G401 (cell line): Measurements from ENCODE around the gene DNAJC21. TPM values are rescaled to one million over a fixed set of nuclear protein-coding genes. Genes with fewer than 3 reads are reported as not detected.
A peak's percentile ranks its signal among the peaks of the same experiment; 100 is the strongest.

Experiments used
- DNase-seq: peaks from one replicate; pipeline ENCODE4 v3.0.0-alpha.2; 2015; ENCODE audit warnings: low spot score
- in situ Hi-C: cut with HindIII; loops from 2 replicates; pipeline ENCODE4 v1.10.0; 2016; ENCODE audit warnings: low sequenced_read_pairs, mixed read lengths
- total RNA-seq: library from RNA; depleted of rRNA; stranded (reverse); fragments of >200 nt; shearing (Covaris generic); gene quantifications from 2 replicates; pipeline ENCODE4 v1.2.3, GENCODE V29; 2014; rRNA removed

Gene DNAJC21
- 10.1 and 16.3 TPM in 2 replicates for total RNA-seq

DNA sequence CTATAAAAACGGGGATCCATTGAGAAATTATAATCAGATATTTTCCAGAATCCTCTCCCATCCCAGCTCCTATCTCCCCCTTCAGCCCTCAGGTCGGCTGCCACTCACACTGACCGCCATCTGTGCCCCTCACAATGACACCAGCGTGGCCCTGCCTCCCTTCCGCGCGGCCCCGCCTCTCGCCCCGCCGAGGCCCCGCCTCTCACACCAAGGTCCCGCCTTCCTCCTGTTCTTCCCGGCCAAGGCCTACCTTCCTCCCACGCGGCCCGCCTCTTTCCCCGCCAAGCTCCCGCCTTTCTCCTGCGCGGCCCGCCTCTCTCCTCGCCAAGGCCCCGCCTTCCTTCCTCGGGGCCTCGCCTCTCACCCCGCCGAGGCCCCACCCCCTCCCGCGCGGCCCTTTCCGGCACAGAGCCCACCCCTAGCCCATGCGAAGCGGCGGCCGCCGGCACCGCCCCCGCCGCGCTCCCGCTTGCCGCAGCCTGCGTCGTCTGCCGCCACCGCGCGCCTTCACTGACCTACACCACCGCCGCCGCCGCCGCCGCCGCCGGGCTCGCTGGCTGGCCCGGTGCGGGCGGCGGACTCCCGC is at the start of gene DNAJC21:
Gene DNAJC21 (plus strand): TSS at position 426 of the 586 bp plus-strand sequence. CDS start 261 bp downstream, outside the sequence.
- in situ Hi-C loops = no loop called here
- peak; percentile 99 for DNase-seq

DNA sequence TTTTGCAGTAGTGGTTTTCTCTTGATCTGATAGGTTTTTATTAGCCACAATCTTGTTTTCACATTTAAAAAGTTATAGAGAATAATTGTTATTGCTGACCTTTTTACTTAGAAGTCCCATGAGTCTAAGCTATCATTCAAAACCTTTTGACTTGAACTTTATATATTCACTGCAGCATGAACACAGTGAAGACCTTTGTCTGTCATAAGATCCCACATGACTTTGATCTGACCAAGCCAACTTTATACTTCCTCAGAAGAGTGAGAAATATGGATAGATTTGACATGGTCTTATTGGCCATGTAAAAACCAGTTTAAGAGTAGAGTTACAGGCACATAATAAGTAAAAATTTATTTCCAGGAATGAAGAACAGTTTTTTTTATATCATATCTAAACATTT is 48.1 kb upstream of the DNAJC21 start:
- DNase-seq = no peak
- in situ Hi-C loops = no loop called here

DNA sequence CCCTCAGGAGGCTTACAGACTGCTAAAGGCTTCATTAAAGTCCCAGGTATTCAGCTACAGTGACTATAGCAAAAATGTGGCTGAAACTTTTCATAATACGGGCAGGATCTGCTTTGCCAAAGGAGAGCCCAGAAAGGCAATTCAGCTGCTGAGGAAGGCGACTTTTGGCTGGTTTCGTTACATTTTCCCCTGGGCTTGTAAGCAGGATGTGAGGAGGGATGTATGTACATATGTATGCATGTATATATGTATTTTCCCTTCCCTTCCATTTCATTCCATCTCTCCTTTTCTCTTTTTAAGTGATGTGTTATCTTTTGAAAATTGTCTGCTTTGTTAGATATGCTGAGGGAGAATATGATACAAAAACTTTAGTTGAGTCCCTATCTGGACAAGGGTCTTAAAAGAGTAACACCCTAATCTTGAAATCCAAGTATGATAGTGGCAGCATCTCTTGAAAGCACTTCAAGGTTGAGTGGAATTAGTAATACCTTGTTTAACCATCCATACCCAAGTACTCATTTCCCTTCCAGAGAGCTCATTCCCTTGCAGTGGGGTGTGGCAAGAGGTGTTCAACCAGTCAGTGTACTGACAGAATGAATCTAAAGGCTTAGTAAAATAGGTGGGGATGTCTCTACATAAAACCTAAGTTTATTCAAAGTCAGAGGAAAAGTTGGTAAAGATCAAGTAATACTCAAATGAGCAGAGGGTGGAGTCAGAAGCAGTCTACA is 42.8 kb upstream of the DNAJC21 start:
- in situ Hi-C loops = no loop called here
- no peak for DNase-seq

DNA sequence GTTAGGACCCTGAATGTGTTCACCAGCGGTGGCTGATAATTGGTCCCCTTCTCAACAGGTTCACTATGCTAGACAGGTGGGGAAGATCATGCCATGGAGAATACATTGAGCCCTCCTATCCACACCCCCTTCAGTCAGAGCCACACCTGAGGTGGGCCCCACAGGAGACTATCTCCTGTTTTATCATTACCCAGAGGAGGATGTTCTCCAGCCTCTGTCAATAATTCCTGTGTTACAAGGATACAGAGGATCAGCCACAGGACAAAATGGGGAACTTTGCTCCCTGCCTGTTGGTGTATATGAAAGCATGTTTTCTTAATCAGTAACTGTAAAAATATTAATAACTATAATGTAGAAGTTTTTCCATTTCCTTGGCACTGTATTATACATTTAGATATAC is 40.0 kb upstream of the DNAJC21 start:
- in situ Hi-C loops = no loop called here
- no peak for DNase-seq

DNA sequence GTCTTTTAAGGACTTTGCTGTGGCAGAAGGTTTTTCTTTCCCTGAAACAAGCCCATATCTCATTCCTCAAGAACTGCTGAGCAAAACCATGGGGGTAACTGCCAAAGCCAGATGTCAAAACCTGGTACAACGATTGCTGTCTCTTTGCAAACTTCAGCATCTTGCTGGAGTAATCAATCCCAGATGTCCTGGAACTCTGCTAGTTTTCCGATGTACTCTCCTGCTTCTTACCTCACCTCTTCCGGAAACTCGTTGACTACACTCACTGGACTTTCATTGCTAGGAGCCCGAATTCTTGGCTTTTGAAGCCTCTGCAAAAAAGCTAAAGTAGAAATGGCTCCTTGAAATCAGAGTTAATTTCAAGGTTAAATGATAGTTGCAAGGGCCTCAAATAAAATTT is 37.4 kb upstream of the DNAJC21 start:
- DNase-seq = no peak
- in situ Hi-C loops = no loop called here

DNA sequence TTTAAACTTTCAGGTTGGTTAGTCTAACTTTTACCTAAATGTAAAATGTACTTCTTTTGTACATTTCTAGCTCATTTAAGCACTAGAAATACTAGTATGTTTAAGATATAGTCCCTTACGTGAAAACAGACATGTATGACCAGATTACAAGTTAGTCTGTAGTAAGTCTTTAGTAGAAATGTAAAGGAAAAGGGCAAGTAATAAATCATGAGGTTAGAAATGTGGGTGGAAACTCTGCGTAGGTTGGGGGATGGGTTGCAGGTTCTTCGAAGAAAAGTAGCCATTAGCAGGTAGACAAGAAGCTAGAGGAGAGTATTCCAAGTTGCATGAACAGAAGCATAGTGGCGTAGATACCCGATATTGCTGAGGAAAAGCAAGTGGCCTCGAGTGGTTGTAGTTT is 36.9 kb upstream of the DNAJC21 start:
- DNase-seq = no peak
- in situ Hi-C loops = no loop called here

DNA sequence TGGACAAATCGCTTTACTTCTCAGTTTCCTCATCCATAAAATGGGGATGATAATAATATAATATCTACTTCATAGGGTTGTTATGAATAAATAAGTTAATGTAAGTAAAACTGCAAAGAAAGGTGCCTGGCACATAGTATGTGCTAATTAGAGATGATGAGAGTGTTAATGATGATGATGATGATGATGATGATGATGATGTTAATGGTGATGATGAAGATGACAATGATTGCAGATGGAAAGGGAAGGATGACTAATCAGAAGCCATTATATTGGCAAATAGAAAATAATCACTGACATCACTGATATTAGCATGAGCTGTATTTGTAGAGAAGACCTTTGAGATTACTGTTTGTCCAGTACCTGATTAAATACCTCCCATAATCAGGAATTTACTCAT is 34.6 kb upstream of the DNAJC21 start:
- DNase-seq = no peak
- in situ Hi-C loops = no loop called here

DNA sequence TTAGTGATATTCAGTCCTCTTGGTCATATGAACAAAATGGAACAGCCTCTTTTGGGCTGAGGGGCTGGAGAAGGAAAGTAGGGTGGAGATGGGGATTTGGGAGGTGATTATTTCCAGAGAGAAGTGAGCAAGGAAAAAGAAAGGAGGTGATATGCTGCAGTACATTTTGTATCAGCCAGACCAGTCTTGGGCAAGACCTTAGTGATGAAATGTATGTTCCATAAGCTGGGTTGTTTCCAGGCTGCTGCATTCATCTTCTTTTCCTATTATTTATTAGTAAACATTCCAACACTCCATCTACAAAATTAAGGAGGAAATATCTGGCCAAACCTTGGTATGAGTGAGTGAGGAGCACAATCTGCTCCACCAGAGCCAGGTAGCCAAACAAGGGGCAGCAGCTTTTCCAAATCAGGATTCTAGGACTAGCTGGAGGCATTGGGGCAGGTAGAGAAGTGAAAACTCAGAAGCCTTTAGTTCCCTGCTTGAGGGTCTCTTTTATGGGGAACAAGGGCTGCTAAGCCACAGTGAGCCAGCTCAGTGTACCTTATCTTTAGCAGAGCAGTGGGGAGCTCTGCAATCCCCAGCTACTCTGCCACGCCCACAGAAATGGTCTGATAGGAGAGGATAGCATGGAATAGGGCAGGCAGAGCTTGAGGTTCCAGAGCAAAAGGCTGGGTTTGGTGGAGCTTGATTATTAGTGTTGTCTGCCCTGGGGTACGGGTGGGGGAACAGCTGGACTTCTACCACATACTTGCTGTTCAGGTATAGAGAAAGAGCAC is 33.5 kb upstream of the DNAJC21 start:
- DNase-seq = no peak
- in situ Hi-C loops = no loop called here

DNA sequence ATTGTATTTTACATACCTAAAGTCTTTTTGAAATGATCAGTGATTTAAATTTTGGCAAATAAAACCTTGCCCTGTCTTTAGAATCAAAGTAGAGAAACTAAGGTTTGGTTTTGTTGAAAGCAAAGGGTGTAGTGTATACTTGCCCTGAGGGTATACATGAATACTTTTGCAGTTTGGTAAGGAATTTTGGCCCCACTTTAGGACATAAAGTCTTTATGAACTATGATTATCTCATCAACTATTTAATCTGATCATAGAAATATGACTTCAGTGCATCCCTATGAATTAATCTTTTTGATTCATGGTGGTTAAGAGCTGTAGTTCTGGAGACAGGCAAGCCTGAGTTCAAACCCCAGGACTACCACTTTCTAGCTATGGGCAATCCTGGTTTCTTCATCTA is 31.7 kb upstream of the DNAJC21 start:
- no peak for DNase-seq
- in situ Hi-C loops = no loop called here

DNA sequence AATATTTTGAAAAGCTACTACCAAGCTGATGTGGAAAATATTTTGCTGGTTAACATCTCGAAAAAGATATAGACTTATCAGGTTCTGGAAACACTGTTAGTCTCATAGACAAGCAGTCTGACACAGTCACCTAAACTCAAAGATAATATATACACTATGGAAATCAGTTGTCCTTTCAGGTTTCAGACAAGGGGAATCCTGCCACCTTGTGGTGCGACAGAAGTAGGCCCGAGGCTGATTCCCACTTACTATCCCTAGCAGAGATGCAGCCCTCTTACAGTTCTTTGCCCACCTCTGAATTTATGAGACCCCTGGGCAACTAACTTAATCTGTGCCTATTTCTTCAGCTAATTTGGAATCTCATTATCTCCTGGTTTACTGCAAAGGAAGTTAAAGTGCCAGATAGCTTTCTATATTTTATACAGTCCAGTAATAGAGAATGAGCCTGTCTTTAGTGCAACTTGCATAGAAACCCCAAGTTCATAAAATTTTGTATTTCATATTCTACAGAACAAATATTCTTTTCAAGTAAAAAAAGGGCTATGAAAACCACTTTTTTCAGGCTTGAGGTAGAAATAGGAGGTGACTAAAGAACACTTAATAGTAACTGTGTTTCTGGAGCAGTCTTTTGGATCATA is 31.0 kb upstream of the DNAJC21 start:
- DNase-seq = peak; percentile 78
- in situ Hi-C loops = no loop called here

DNA sequence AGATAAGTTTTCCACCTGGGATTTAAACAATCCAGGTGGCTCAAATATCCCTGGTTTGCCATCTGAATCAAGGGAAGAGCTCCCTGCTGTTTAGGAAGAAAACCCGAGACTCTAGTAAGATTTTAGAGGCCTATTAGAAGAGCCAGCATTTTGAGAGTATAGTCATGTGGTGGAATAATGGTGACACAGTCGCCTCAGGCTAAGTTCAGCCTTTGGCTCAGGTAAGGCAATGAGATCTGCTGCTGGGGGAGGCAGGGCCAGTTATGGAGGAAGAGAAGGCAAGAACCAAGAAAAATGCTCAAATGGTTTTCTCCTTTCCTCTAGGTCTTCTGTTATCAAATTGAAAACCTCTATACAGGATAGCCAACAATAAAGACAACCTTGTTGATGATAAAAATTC is 30.3 kb upstream of the DNAJC21 start:
- in situ Hi-C loops = no loop called here

DNA sequence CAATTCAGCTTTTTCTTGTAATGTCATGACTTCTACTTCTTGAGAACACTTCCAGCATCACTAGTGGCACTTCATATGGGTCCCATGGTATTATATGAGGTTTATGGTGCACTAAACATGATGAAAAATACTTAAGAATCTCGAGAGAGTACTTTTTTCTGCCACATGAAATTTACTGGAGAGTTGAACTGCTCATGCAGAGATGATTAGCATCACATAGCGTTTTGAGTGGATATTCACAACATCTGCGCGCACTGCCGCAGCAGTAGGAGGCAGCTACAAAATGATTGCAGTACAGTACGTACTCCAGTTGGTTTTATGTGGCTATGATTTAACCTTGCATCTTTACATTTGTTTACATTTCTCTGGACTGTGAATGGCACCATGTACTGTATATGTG is 28.7 kb upstream of the DNAJC21 start:
- in situ Hi-C loops = no loop called here
- DNase-seq = no peak

More for the DNA sequence above, 30.3 kb upstream of the DNAJC21 start:
- no peak for DNase-seq

DNA sequence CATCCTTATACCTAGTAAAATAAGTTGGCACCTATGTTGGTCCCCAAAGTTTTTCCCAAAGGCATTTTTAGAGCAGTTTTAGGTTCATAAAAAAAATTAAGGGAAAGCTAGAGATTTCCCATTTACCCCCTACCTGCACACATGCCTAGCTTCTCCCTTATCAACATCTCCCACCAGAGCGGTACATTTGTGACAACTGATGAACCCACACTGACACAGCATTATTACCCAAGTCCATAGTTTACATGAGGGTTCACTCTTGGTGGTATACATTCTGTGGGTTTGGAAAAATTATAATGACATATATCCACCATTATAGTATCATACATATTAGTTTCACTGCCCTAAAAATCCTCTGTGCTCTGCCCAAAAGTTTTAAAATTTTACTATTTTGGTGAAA is 26.1 kb upstream of the DNAJC21 start:
- DNase-seq = no peak
- in situ Hi-C loops = no loop called here

DNA sequence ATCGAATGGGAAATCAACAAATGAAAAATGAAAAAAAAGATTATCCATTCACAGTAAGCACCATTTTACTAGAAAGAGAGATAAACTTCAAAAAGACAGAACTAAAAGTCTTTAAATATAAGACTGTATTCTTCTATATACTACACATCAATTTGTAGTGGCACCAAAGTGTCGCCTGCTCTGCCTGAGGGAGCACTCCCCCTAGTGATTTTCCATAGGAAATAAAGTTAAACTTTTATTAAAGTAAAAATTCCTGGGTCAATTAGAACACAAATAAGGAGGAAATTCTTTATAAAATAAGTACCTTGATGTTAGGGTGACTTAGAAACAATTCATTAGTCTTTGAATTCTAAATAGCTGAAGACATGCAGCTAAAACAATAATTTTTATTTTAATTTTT is 23.8 kb upstream of the DNAJC21 start:
- no peak for DNase-seq
- in situ Hi-C loops = no loop called here

DNA sequence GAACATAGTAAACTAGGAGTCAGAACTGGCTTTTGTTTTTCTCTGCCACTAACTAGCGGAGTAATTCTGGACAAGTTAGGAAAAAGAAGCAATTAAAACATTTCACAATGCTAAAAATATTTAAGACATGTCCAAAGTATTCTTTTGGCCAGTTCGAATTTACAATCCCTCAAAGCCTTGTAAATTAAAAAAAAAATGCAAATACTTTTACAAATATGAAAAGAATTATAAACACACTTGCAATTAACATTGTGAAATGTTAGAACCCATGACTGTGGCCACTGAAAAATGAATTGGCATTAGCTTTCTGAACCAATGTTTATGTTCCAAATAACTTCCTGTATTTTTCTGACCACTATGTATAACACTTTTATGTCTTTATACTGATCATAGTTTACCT is 16.3 kb upstream of the DNAJC21 start:
- in situ Hi-C loops = no loop called here
- no peak for DNase-seq

DNA sequence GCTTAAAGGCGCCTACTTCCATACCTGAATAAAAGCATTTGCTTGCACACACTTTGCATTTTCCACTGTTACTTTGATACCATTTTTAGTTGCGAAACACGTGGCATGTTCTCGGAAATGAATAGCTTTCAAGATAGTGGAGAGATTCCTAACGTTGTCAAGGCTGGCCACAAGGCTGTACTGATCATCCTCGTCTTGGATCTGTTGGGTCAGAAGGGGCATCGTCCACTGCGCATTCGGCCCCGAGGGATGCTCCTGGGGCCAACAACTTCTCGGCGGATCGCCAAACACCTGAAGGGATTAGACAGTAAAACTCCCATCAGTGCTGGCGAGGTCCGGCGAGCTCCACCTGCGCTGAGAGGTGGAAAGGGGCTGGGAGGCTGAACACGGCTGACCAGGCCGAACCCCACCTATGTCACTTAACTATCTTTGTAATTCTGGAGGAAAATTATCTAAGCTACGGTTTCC is 14.7 kb upstream of the DNAJC21 start:
- in situ Hi-C loops = no loop called here
- no peak for DNase-seq

DNA sequence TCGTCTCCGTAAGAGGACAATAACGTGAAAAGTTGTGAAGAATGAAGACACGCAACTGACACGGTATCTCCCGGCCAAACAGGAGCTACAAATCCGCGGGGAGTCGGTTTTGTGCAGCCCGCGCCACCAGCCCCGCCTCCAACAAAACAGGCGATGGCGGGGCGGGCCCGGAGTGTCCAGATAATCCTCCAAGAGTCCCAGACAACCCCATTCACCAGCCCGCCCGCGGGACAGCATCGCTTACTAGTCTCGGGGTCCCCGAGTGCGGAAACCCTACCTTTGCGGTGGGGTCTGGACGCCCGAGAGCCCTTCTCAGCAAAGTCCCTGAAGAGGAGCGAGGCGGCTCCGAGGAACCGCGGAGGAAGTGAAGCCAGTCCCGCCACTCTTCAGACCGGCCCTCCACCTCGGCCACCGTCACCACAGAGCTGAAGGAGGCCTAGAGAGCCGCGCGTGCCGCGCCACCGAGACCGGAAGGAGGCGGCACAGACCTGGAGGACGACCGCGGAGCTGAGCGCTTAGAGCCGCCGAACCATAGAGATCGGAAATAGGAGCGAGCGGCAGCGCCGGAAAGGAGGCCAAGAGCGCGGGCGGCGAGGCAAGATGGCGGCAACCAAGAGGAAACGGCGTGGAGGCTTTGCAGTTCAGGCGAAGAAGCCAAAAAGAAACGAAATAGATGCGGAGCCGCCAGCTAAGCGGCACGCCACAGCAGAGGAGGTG is 14.1 kb upstream of the DNAJC21 start, which contains the start of the genes BRIX1 and RAD1:
Gene BRIX1 (plus strand): TSS at position 573 of the 717 bp plus-strand sequence. CDS start 28 bp downstream, at position 601.
Gene RAD1 (minus strand): TSS at position 366 of the 717 bp plus-strand sequence. CDS start 612 bp downstream, outside the sequence.
- in situ Hi-C loops = no loop called here
- peak; percentile 97 for DNase-seq

DNA sequence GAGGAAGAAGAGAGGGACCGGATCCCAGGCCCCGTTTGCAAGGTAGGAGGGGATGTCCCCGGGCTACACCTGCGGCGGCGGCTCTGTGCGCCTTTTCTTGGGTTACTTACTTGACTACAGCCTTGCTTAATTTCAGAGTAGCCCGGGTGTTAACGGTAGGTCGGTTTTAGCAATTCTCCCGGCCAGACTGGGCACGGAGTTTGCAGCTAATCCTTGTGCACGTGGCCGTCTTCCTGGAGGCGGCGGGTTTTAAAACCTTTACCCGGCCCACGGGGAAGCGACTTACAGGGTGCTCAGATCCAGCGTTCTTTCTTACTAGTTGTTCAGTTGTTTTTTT is 13.5 kb upstream of the DNAJC21 start:
- in situ Hi-C loops = no loop called here
- no peak for DNase-seq

DNA sequence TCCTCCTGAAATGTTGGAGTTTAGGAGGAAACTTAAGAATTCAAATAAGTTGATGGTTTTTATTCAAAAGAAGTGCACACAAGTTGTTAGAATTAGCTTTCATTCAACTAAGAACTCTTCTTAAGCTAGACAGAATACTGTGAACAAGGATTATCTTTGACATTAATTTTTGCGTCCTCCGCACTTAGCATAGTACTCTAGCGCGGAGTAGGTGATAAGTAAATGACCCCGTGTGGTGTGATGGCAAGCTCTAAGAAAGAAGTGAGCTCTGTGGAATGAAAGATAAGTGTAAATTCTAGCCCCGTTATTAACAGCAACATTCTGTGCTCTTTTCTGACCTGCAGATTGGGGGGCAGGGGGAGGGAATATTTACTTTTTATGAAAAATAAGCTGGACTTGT is 12.8 kb upstream of the DNAJC21 start:
- in situ Hi-C loops = no loop called here
- no peak for DNase-seq
